WTC11 (cell line): ENCODE data around the gene KIFC1. TPM values are rescaled to one million over a fixed set of nuclear protein-coding genes. Genes with fewer than 3 reads are reported as not detected.

ENCODE experiments used
- ATF1 ChIP-seq: sonication (generic); formaldehyde crosslinking; IDR thresholded peaks from 2 replicates; pipeline ENCODE4 v1.8.1; 2023; ENCODE audit warnings: mild to moderate bottlenecking, moderate library complexity, missing genetic modification reagents
- CTCF ChIP-seq: fragments of 200-600 bp; IDR thresholded peaks from 2 replicates; pipeline ENCODE4 v1.8.0; 2022; ENCODE audit warnings: antibody characterized with exemption
- FOXP4 ChIP-seq: sonication (generic); formaldehyde crosslinking; IDR thresholded peaks from 2 replicates; pipeline ENCODE4 v1.8.0; 2022; ENCODE audit warnings: mild to moderate bottlenecking, missing genetic modification reagents
- GTF2I ChIP-seq: fragments of 250-450 bp; sonication (Bioruptor Pico); conservative IDR thresholded peaks from 2 replicates; pipeline ENCODE4 v1.4.0; 2021; ENCODE audit warnings: mild to moderate bottlenecking
- IRF1 ChIP-seq: sonication (generic); formaldehyde crosslinking; IDR thresholded peaks from 2 replicates; pipeline ENCODE4 v1.8.0; 2023; ENCODE audit warnings: missing genetic modification reagents
- IRF2 ChIP-seq: sonication (generic); formaldehyde crosslinking; IDR thresholded peaks from 2 replicates; pipeline ENCODE4 v1.8.0; 2022; ENCODE audit warnings: low read depth, missing genetic modification reagents, borderline replicate concordance
- NFATC4 ChIP-seq: fragments of 250-450 bp; sonication (Bioruptor Pico); IDR thresholded peaks from 2 replicates; pipeline ENCODE4 v1.9.0; 2021; ENCODE audit warnings: mild to moderate bottlenecking
- NR3C1 ChIP-seq: sonication (generic); formaldehyde crosslinking; conservative IDR thresholded peaks from 2 replicates; pipeline ENCODE4 v1.8.1; 2023; ENCODE audit warnings: low read depth, mild to moderate bottlenecking, missing genetic modification reagents
- STAT6 ChIP-seq: sonication (generic); formaldehyde crosslinking; conservative IDR thresholded peaks from 2 replicates; pipeline ENCODE4 v1.8.1; 2023; ENCODE audit warnings: mild to moderate bottlenecking, low read depth, missing genetic modification reagents, moderate library complexity
- TP53 ChIP-seq: sonication (generic); formaldehyde crosslinking; IDR thresholded peaks from 2 replicates; pipeline ENCODE4 v1.8.1; 2023; ENCODE audit warnings: mild to moderate bottlenecking, missing genetic modification reagents
- ZNF416 ChIP-seq: fragments of 250-450 bp; sonication (Bioruptor Pico); IDR thresholded peaks from 2 replicates; pipeline ENCODE4 v1.9.0; 2021; ENCODE audit warnings: mild to moderate bottlenecking, inconsistent platforms
- ZNF532 ChIP-seq: fragments of 250-450 bp; sonication (Bioruptor Pico); IDR thresholded peaks from 2 replicates; pipeline ENCODE4 v1.9.0; 2021; ENCODE audit warnings: mild to moderate bottlenecking, borderline replicate concordance
- total RNA-seq: library from RNA; stranded (reverse); gene quantifications from 3 replicates; pipeline ENCODE4 v1.2.3, GENCODE V29; 2021
- TF ChIP-seq, protein P1 (sequence below): sonication (generic); formaldehyde crosslinking; IDR thresholded peaks from 2 replicates; pipeline ENCODE4 v1.8.1; 2023; ENCODE audit warnings: mild to moderate bottlenecking, missing genetic modification reagents
- TF ChIP-seq, protein P2 (sequence below): fragments of 250-450 bp; sonication (Bioruptor Pico); IDR thresholded peaks from 2 replicates; pipeline ENCODE4 v1.9.0; 2021; ENCODE audit warnings: mild to moderate bottlenecking
- TF ChIP-seq, protein P3 (sequence below): sonication (generic); formaldehyde crosslinking; IDR thresholded peaks from 2 replicates; pipeline ENCODE4 v1.8.0; 2022; ENCODE audit warnings: mild to moderate bottlenecking, missing genetic modification reagents
- TF ChIP-seq, protein P4 (sequence below): sonication (generic); formaldehyde crosslinking; IDR thresholded peaks from 2 replicates; pipeline ENCODE4 v1.8.1; 2023; ENCODE audit warnings: mild to moderate bottlenecking, moderate library complexity, missing genetic modification reagents
- TF ChIP-seq, protein P5 (sequence below): sonication (generic); formaldehyde crosslinking; IDR thresholded peaks from 2 replicates; pipeline ENCODE4 v1.8.1; 2023; ENCODE audit warnings: mild to moderate bottlenecking, missing genetic modification reagents

The KIFC1 gene
- total RNA-seq, 1 experiment from 2014 or later = 97.3 TPM

DNA sequence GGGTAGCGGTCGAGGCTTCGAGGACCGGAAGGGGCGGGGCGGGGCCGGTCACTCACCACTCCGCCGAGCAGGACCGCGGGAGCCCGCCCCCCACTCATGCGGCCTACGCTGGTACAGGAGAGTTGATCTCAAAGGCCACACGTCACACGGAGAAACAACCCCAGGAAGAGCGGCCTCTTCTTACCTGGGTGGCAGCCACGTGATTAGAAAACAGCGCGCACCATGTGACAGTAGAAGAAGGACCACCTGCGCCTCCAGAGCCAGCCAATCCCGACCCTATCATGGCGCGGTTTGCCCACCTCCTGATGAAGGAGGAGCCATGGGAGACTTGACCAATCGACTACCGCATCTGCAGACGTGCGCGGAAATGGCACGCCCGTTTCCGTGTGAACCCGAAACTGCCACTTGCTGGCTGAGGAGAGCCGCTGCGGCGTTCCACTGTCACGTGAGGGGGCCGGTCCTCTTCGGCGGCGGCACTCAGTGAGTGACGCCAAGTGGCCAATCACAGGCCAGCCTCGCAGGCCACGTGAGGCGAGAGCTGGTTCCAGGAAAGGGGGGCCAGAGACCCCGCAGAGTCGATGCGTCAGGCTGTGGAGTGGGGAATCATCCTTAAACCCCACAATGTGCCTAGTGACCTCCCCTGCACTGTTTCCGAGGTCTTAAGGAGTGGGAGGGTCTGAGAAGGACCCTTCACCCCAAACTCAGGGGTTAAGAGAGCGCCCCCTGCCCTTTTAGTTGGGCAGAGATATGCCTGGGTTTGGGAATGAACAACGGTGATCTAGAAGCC is 26.5 kb downstream of the KIFC1 start, which contains the start of gene CUTA (continued):
- TF ChIP-seq, protein P1, sequence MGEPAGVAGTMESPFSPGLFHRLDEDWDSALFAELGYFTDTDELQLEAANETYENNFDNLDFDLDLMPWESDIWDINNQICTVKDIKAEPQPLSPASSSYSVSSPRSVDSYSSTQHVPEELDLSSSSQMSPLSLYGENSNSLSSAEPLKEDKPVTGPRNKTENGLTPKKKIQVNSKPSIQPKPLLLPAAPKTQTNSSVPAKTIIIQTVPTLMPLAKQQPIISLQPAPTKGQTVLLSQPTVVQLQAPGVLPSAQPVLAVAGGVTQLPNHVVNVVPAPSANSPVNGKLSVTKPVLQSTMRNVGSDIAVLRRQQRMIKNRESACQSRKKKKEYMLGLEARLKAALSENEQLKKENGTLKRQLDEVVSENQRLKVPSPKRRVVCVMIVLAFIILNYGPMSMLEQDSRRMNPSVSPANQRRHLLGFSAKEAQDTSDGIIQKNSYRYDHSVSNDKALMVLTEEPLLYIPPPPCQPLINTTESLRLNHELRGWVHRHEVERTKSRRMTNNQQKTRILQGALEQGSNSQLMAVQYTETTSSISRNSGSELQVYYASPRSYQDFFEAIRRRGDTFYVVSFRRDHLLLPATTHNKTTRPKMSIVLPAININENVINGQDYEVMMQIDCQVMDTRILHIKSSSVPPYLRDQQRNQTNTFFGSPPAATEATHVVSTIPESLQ (CRISPR knock-in tag) = no peak
- peak; percentile 45 for TF ChIP-seq CTCF
- TF ChIP-seq STAT6 (CRISPR knock-in tag) = no peak
- TF ChIP-seq, protein P2, sequence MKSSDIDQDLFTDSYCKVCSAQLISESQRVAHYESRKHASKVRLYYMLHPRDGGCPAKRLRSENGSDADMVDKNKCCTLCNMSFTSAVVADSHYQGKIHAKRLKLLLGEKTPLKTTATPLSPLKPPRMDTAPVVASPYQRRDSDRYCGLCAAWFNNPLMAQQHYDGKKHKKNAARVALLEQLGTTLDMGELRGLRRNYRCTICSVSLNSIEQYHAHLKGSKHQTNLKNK (CRISPR knock-in tag) = no peak
- TF ChIP-seq IRF1 (CRISPR knock-in tag) = no peak
- no peak for TF ChIP-seq NR3C1
- TF ChIP-seq ATF1 (CRISPR knock-in tag) = no peak
- no peak for TF ChIP-seq IRF2 (CRISPR knock-in tag)
- TF ChIP-seq GTF2I (CRISPR knock-in tag) = no peak
- TF ChIP-seq, protein P3, sequence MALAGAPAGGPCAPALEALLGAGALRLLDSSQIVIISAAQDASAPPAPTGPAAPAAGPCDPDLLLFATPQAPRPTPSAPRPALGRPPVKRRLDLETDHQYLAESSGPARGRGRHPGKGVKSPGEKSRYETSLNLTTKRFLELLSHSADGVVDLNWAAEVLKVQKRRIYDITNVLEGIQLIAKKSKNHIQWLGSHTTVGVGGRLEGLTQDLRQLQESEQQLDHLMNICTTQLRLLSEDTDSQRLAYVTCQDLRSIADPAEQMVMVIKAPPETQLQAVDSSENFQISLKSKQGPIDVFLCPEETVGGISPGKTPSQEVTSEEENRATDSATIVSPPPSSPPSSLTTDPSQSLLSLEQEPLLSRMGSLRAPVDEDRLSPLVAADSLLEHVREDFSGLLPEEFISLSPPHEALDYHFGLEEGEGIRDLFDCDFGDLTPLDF (CRISPR knock-in tag) = no peak
- TF ChIP-seq NFATC4 = no peak
- no peak for TF ChIP-seq ZNF532 (CRISPR knock-in tag)
- TF ChIP-seq, protein P4, sequence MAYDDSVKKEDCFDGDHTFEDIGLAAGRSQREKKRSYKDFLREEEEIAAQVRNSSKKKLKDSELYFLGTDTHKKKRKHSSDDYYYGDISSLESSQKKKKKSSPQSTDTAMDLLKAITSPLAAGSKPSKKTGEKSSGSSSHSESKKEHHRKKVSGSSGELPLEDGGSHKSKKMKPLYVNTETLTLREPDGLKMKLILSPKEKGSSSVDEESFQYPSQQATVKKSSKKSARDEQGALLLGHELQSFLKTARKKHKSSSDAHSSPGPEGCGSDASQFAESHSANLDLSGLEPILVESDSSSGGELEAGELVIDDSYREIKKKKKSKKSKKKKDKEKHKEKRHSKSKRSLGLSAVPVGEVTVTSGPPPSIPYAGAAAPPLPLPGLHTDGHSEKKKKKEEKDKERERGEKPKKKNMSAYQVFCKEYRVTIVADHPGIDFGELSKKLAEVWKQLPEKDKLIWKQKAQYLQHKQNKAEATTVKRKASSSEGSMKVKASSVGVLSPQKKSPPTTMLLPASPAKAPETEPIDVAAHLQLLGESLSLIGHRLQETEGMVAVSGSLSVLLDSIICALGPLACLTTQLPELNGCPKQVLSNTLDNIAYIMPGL = no peak
- no peak for TF ChIP-seq TP53 (CRISPR knock-in tag)
- no peak for TF ChIP-seq ZNF416
- no peak for TF ChIP-seq FOXP4 (CRISPR knock-in tag)
- TF ChIP-seq, protein P5, sequence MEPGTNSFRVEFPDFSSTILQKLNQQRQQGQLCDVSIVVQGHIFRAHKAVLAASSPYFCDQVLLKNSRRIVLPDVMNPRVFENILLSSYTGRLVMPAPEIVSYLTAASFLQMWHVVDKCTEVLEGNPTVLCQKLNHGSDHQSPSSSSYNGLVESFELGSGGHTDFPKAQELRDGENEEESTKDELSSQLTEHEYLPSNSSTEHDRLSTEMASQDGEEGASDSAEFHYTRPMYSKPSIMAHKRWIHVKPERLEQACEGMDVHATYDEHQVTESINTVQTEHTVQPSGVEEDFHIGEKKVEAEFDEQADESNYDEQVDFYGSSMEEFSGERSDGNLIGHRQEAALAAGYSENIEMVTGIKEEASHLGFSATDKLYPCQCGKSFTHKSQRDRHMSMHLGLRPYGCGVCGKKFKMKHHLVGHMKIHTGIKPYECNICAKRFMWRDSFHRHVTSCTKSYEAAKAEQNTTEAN (CRISPR knock-in tag) = no peak
